Fibroblast of pulmonary artery (primary cell): ENCODE measurements around the gene CSTF1.

ENCODE experiments used
- DNase-seq: peaks from one replicate; pipeline ENCODE4 v3.0.0-alpha.2; 2010; ENCODE audit warnings: low read depth
- H3K4me3 ChIP-seq: replicated peaks from 2 replicates; pipeline ENCODE4 v1.5.1; 2011; ENCODE audit warnings: low read depth, mild to moderate bottlenecking, control low read depth, low read length, moderate library complexity
- TF ChIP-seq, protein P1 (sequence below): IDR thresholded peaks from 2 replicates; pipeline ENCODE4 v1.5.1; 2011; ENCODE audit warnings: mild to moderate bottlenecking, control low read depth, low read length, inconsistent platforms; ENCODE audit errors: missing control alignments

CSTF1 gene

DNA sequence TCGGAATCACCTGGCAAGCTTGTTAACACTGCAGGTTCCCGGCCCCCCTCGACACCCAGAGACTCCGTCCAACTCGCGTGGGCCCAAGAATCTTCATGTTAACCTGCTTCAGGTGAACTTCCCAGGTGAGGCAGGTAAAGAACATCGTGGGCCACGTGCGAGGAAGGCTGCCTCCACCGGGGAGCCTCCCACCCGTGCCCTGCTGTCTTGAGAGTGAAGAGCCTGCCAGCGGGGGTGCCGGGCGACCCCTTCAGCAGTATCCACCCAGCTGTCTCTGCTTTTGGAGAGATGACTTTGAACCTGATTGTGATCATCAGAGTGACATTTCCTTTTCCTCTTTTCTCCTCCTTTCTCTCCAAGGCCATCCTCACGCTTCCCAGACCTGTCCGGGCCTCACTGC, 53.1 kb downstream of the CSTF1 start:
- no peak overlapping the region for H3K4me3 ChIP-seq
- no peak for DNase-seq
- TF ChIP-seq, protein P1, sequence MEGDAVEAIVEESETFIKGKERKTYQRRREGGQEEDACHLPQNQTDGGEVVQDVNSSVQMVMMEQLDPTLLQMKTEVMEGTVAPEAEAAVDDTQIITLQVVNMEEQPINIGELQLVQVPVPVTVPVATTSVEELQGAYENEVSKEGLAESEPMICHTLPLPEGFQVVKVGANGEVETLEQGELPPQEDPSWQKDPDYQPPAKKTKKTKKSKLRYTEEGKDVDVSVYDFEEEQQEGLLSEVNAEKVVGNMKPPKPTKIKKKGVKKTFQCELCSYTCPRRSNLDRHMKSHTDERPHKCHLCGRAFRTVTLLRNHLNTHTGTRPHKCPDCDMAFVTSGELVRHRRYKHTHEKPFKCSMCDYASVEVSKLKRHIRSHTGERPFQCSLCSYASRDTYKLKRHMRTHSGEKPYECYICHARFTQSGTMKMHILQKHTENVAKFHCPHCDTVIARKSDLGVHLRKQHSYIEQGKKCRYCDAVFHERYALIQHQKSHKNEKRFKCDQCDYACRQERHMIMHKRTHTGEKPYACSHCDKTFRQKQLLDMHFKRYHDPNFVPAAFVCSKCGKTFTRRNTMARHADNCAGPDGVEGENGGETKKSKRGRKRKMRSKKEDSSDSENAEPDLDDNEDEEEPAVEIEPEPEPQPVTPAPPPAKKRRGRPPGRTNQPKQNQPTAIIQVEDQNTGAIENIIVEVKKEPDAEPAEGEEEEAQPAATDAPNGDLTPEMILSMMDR = no peak

DNA sequence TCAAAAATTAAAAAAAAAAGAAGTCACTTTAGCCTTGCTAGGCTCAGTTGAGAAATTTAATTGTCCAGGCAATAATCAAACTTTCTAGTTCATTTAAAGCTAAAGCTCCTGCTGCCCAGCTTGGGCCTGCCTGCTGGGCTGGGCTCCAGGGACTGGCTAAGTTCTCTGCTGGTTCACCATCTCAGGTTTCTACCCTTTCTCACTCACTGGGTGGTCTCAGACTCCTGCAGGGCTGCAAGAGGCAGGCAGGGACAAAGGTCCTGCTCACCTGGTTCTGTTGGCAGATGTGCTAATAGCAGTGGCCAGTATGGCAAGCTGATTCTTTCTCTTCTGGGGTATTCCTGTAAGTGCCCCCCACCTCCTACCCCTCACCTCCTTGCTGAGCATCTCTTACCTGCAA, 54.8 kb downstream of the CSTF1 start:
- TF ChIP-seq, protein P1 = no peak
- DNase-seq = no peak
- H3K4me3 ChIP-seq = no peak overlapping the region

DNA sequence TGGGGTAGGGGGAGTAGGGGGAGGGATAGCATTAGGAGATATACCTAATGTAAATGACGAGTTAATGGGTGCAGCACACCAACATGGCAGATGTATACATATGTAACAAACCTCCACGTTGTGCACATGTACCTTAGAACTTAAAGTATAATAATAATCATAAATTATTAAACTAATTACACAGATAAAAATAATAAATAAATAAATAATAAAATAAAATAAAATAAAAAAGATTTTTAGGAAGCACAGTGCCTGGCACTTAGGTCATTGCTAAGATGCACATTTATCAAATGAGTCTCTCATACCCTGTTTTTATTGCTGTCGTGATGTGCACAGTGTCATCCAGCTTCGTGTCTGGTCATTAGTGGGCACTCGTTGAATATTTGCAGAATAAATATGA, 57.0 kb downstream of the CSTF1 start:
- no peak for DNase-seq
- no peak overlapping the region for H3K4me3 ChIP-seq
- TF ChIP-seq, protein P1 = no peak

DNA sequence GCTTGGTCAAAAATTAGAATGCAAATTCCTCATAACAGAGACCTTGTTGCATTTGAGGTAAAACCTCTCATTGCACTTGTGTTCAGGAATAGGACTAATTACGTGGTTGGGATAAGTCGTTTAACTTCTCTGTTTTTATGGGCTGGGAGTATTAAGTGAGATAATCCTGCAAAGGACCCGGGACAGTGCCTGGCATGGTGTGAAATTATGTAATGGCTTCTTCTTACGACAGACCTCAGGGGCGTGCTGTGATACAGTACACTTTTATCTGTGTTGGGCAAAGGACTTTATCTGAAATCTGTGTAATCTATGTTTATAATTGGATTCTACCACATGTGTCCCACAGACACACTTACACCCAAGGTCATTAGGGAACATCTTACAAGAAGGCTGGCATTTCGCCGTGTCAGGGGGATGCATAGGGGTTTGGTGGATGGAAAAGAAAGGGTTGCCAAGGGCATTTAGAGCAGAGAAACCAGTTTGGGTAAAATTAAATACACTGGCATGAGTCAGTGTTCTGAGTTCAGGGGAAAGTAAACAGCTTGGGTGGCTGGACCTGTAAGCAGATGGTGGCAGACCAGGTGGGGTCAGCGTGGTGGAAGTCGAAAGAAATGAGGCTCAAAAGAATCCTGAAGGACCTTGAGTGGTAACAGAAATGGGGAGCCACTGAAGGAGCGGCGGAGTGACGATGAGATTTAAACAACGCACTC, 58.8 kb downstream of the CSTF1 start:
- TF ChIP-seq, protein P1 = no peak
- H3K4me3 ChIP-seq = no peak overlapping the region
- DNase-seq = no peak

DNA sequence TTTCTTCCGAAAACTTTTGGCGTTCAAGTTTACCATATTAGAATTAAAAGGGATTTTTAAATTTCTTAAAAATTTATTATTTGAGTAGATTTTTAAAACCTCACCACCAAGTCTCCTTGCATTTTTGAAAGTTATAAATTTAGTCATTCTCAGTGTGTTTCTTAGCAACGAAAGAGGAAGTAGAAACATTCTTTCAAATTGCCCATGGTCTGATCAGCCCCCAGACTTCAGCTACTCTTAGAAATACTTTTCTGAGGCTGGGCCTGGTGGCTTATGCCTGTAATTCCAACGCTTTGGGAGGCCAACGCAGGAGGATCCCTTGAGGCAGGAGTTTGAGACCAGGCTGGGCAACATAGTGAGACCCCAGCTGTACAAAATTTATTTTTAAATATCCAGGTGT, 60.9 kb downstream of the CSTF1 start:
- TF ChIP-seq, protein P1 = no peak
- H3K4me3 ChIP-seq = no peak overlapping the region
- DNase-seq = no peak

DNA sequence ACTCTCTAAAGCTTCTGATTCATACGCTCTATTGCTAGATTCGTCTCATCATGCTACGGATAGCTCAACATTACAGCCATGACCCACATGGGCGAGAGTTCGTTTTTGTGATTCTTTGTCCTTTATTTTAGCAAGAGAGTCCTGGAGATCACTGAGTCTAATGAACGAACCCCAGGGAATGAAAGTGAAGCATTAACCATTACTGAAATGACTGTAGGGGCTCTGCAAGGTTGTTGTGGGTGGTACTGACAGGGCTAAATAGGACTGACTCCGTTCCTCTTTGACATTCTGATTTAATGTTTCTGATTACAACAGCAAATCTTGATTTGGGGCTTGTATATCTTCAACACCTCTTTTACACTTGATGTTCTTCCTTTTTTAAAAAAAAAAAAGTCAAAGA, 62.3 kb downstream of the CSTF1 start:
- no peak overlapping the region for H3K4me3 ChIP-seq
- DNase-seq = no peak
- TF ChIP-seq, protein P1 = no peak
